GM19328 (cell line): ENCODE results near the gene PCDHB3.
"Not testable (repeated sequence)": the region's sequence is repeated elsewhere in the genome, so short reads cannot be mapped to it uniquely, and the experiment has no call there.

ENCODE experiments used
- ATAC-seq: cut with Tn5 transposase; IDR thresholded peaks from one replicate; pipeline ENCODE4 v1.9.1; 2021; ENCODE audit warnings: mild to moderate bottlenecking, moderate library complexity; ENCODE audit not compliant: unreplicated experiment

The PCDHB3 gene

GRCh38 chr5:141135718-141136266 is 35.5 kb downstream of the PCDHB3 start:
- ATAC-seq = no peak

- not testable (repeated sequence) for ATAC-seq
Observed at GRCh38 chr5:141137346-141137745, 37.1 kb downstream of the PCDHB3 start.

- no peak for ATAC-seq
Observed at GRCh38 chr5:141149812-141150211, 49.5 kb downstream of the PCDHB3 start, which contains the start of gene PCDHB6. PCDHB6 (plus strand) TSS chr5:141150057; CDS start chr5:141150258, 201 bp downstream.

- no peak for ATAC-seq
Observed at GRCh38 chr5:141150224-141150992, 50.1 kb downstream of the PCDHB3 start.

GRCh38 chr5:141150993-141151325 is 50.7 kb downstream of the PCDHB3 start:
- ATAC-seq = no peak

GRCh38 chr5:141151632-141152031 is 51.4 kb downstream of the PCDHB3 start:
- ATAC-seq = not testable (repeated sequence)

- ATAC-seq = not testable (repeated sequence)
Observed at GRCh38 chr5:141152096-141152495, 51.8 kb downstream of the PCDHB3 start.
